Activated CD4-positive, alpha-beta T cell treated with anti-CD3 and anti-CD28 coated beads, Interleukin-2, amount 50 U/mL, for 48 hours (primary cell): ENCODE measurements around the gene TTC7B.
"Not testable (repeated sequence)": the region's sequence is repeated elsewhere in the genome, so short reads cannot be mapped to it uniquely, and the experiment has no call there.

ENCODE experiments used
- DNase-seq, 2 experiments: peaks; one replicate each; pipeline ENCODE4 v3.0.0-alpha.2; 2020

TTC7B gene

GRCh38 chr14:90829677-90830076, 13.4 kb upstream of the TTC7B start:
- no peak for DNase-seq

- peak; percentile 14 to 34 for DNase-seq
Measured at GRCh38 chr14:90828642-90829487, 12.6 kb upstream of the TTC7B start.

GRCh38 chr14:90827919-90828610, 11.8 kb upstream of the TTC7B start:
- peak; percentile 91 to 93 for DNase-seq

GRCh38 chr14:90823542-90823941, 7.3 kb upstream of the TTC7B start:
- DNase-seq: not testable (repeated sequence)

- peak; percentile 80 to 84 for DNase-seq
Measured at GRCh38 chr14:90820958-90821357, 4.7 kb upstream of the TTC7B start.

GRCh38 chr14:90819734-90820393, 3.6 kb upstream of the TTC7B start:
- no peak for DNase-seq

GRCh38 chr14:90818715-90819114, 2.5 kb upstream of the TTC7B start:
- DNase-seq: no peak

- no peak for DNase-seq
Measured at GRCh38 chr14:90816681-90817436, 629 bp upstream of the TTC7B start.

- DNase-seq: no peak
Measured at GRCh38 chr14:90815572-90815821, 733 bp downstream of the TTC7B start.

GRCh38 chr14:90814806-90815571, 1.2 kb downstream of the TTC7B start:
- no peak for DNase-seq

GRCh38 chr14:90813442-90813841, 2.8 kb downstream of the TTC7B start:
- DNase-seq: no peak

- DNase-seq: no peak
Measured at GRCh38 chr14:90812109-90812508, 4.1 kb downstream of the TTC7B start.

- no peak for DNase-seq
Measured at GRCh38 chr14:90811641-90812040, 4.6 kb downstream of the TTC7B start.

- no peak for DNase-seq
Measured at GRCh38 chr14:90810806-90811205, 5.4 kb downstream of the TTC7B start.

GRCh38 chr14:90809530-90810312, 6.5 kb downstream of the TTC7B start:
- no peak for DNase-seq

GRCh38 chr14:90808759-90809529, 7.3 kb downstream of the TTC7B start:
- DNase-seq: no peak

- DNase-seq: no peak
Measured at GRCh38 chr14:90807060-90807459, 9.2 kb downstream of the TTC7B start.

GRCh38 chr14:90805662-90806540, 10.3 kb downstream of the TTC7B start:
- no peak for DNase-seq

GRCh38 chr14:90805084-90805391, 11.2 kb downstream of the TTC7B start:
- no peak for DNase-seq
